Ishikawa (cell line): Measurements from ENCODE around the gene ASCL2.

ENCODE experiments used
- CEBPB ChIP-seq: IDR thresholded peaks from 2 replicates; pipeline ENCODE4 v1.6.1; 2012
- CREB1 ChIP-seq: IDR thresholded peaks from 2 replicates; pipeline ENCODE4 v1.6.1; 2012; ENCODE audit warnings: low read depth
- EP300 ChIP-seq: IDR thresholded peaks from 2 replicates; pipeline ENCODE4 v1.6.1; 2012; ENCODE audit warnings: borderline replicate concordance
- FOXM1 ChIP-seq: IDR thresholded peaks from 2 replicates; pipeline ENCODE4 v1.6.1; 2012; ENCODE audit warnings: low read depth, borderline replicate concordance
- NFIC ChIP-seq: IDR thresholded peaks from 2 replicates; pipeline ENCODE4 v1.6.1; 2012
- RAD21 ChIP-seq: IDR thresholded peaks from 2 replicates; pipeline ENCODE4 v1.6.1; 2012; ENCODE audit warnings: low read depth
- TAF1 ChIP-seq: IDR thresholded peaks from 2 replicates; pipeline ENCODE4 v1.6.1; 2012; ENCODE audit warnings: low read depth, mild to moderate bottlenecking
- TCF12 ChIP-seq: IDR thresholded peaks from 2 replicates; pipeline ENCODE4 v1.6.1; 2012; ENCODE audit warnings: low read depth
- TEAD4 ChIP-seq: IDR thresholded peaks from 2 replicates; pipeline ENCODE4 v1.6.1; 2012
- YY1 ChIP-seq: IDR thresholded peaks from 2 replicates; pipeline ENCODE4 v1.6.1; 2012; ENCODE audit warnings: low read depth
- ZBTB7A ChIP-seq: IDR thresholded peaks from 2 replicates; pipeline ENCODE4 v1.6.1; 2012; ENCODE audit warnings: low read depth
- TF ChIP-seq, protein P1 (sequence below): IDR thresholded peaks from 2 replicates; pipeline ENCODE4 v1.6.1; 2012
- TF ChIP-seq, protein P2 (sequence below): IDR thresholded peaks from 2 replicates; pipeline ENCODE4 v1.6.1; 2012; ENCODE audit warnings: low read depth, mild to moderate bottlenecking
- TF ChIP-seq, protein P3 (sequence below): IDR thresholded peaks from 2 replicates; pipeline ENCODE4 v1.6.1; 2012

DNA sequence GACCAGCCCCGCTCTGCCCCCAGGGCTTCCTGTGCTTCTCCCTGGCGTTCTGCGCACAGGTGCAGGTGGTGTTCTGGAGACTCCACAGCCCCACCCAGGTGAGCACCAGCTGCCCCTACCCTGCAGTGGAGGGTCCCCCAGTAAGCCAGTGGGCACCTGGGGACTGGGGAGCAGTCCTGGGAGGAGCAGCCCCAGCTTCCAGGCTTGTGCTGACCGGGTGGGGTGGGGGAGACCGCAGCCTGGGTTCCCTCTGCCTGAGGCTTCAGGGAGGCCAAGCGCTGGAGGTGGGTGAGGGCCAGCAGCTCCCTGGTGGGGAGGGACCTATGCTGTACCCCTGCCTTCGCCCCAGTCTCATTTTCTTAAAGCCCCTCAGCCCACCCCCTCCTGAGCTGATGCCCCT, 38.3 kb upstream of the ASCL2 start:
- TF ChIP-seq CREB1 (no peak), FOXM1 (no peak), EP300 (no peak), CEBPB (no peak), ZBTB7A (no peak), RAD21 (no peak), YY1 (no peak), NFIC (no peak), TAF1 (no peak), TEAD4 (no peak), TCF12 (no peak)
- TF ChIP-seq, protein P1, sequence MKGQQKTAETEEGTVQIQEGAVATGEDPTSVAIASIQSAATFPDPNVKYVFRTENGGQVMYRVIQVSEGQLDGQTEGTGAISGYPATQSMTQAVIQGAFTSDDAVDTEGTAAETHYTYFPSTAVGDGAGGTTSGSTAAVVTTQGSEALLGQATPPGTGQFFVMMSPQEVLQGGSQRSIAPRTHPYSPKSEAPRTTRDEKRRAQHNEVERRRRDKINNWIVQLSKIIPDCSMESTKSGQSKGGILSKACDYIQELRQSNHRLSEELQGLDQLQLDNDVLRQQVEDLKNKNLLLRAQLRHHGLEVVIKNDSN: no peak
- TF ChIP-seq, protein P2, sequence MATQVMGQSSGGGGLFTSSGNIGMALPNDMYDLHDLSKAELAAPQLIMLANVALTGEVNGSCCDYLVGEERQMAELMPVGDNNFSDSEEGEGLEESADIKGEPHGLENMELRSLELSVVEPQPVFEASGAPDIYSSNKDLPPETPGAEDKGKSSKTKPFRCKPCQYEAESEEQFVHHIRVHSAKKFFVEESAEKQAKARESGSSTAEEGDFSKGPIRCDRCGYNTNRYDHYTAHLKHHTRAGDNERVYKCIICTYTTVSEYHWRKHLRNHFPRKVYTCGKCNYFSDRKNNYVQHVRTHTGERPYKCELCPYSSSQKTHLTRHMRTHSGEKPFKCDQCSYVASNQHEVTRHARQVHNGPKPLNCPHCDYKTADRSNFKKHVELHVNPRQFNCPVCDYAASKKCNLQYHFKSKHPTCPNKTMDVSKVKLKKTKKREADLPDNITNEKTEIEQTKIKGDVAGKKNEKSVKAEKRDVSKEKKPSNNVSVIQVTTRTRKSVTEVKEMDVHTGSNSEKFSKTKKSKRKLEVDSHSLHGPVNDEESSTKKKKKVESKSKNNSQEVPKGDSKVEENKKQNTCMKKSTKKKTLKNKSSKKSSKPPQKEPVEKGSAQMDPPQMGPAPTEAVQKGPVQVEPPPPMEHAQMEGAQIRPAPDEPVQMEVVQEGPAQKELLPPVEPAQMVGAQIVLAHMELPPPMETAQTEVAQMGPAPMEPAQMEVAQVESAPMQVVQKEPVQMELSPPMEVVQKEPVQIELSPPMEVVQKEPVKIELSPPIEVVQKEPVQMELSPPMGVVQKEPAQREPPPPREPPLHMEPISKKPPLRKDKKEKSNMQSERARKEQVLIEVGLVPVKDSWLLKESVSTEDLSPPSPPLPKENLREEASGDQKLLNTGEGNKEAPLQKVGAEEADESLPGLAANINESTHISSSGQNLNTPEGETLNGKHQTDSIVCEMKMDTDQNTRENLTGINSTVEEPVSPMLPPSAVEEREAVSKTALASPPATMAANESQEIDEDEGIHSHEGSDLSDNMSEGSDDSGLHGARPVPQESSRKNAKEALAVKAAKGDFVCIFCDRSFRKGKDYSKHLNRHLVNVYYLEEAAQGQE: no peak
- TF ChIP-seq, protein P3, sequence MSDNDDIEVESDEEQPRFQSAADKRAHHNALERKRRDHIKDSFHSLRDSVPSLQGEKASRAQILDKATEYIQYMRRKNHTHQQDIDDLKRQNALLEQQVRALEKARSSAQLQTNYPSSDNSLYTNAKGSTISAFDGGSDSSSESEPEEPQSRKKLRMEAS: no peak
